H9 (cell line): Measurements from ENCODE around the gene UBTF. TPM values are rescaled to one million over a fixed set of nuclear protein-coding genes. Genes with fewer than 3 reads are reported as not detected.
A peak's percentile ranks its signal among the peaks of the same experiment; 100 is the strongest.

Experiments used
- DNase-seq: peaks from one replicate; pipeline ENCODE4 v3.0.0-alpha.2; 2017
- H2AFZ ChIP-seq: one replicate; pipeline ENCODE4 v1.6.1; 2013; ENCODE audit warnings: mild to moderate bottlenecking, low read length, control low read depth, moderate library complexity
- H2AK5ac ChIP-seq: 2 replicates; pipeline ENCODE4 v1.6.1; 2013; ENCODE audit warnings: low read length, control low read depth, mixed read lengths; ENCODE audit not compliant: insufficient read length
- H2BK120ac ChIP-seq: one replicate; pipeline ENCODE4 v1.6.1; 2013; ENCODE audit warnings: low read depth, mild to moderate bottlenecking, low read length, control low read depth, inconsistent platforms; ENCODE audit not compliant: poor library complexity, severe bottlenecking
- H2BK12ac ChIP-seq: 2 replicates; pipeline ENCODE4 v1.6.1; 2013; ENCODE audit warnings: low read length, control low read depth, mixed read lengths, low read depth; ENCODE audit not compliant: insufficient read length
- H2BK15ac ChIP-seq: 2 replicates; pipeline ENCODE4 v1.6.1; 2013; ENCODE audit warnings: low read depth, low read length, control low read depth
- H2BK20ac ChIP-seq: one replicate; pipeline ENCODE4 v1.6.1; 2013; ENCODE audit warnings: low read depth, mild to moderate bottlenecking, low read length, control low read depth, inconsistent platforms; ENCODE audit not compliant: poor library complexity, severe bottlenecking
- H2BK5ac ChIP-seq: 2 replicates; pipeline ENCODE4 v1.6.1; 2013; ENCODE audit warnings: low read length, control low read depth, mixed read lengths; ENCODE audit not compliant: insufficient read length
- H3K14ac ChIP-seq: 2 replicates; pipeline ENCODE4 v1.6.1; 2013; ENCODE audit warnings: low read length, control low read depth; ENCODE audit not compliant: insufficient read depth
- H3K18ac ChIP-seq: 2 replicates; pipeline ENCODE4 v1.6.1; 2013; ENCODE audit warnings: low read depth, mild to moderate bottlenecking, mixed read lengths, low read length, control low read depth; ENCODE audit not compliant: insufficient read length
- H3K23ac ChIP-seq: 2 replicates; pipeline ENCODE4 v1.6.1; 2013; ENCODE audit warnings: low read length, control low read depth, mixed read lengths, low read depth; ENCODE audit not compliant: insufficient read length
- H3K23me2 ChIP-seq: 2 replicates; pipeline ENCODE4 v1.6.1; 2013; ENCODE audit warnings: low read depth, mild to moderate bottlenecking, mixed read lengths, low read length, control low read depth; ENCODE audit not compliant: insufficient read length, poor library complexity, severe bottlenecking
- H3K27ac ChIP-seq: 2 replicates; pipeline ENCODE4 v1.5.1; 2013; ENCODE audit warnings: low read length, control low read depth, mixed read lengths, low read depth; ENCODE audit not compliant: insufficient read length
- H3K27me3 ChIP-seq: 2 replicates; pipeline ENCODE4 v1.6.1; 2013; ENCODE audit warnings: low read length, control low read depth, inconsistent platforms; ENCODE audit not compliant: insufficient read depth
- H3K4ac ChIP-seq: 2 replicates; pipeline ENCODE4 v1.6.1; 2013; ENCODE audit warnings: low read depth, mild to moderate bottlenecking, control low read depth, inconsistent platforms, low read length, moderate library complexity
- H3K4me1 ChIP-seq: 2 replicates; pipeline ENCODE4 v1.6.1; 2013; ENCODE audit warnings: low read length, control low read depth, inconsistent platforms; ENCODE audit not compliant: insufficient read depth
- H3K4me2 ChIP-seq: 2 replicates; pipeline ENCODE4 v1.6.1; 2013; ENCODE audit warnings: low read length, control low read depth, mixed read lengths; ENCODE audit not compliant: insufficient read length, insufficient read depth
- H3K56ac ChIP-seq: 2 replicates; pipeline ENCODE4 v1.6.1; 2013; ENCODE audit warnings: low read depth, mild to moderate bottlenecking, mixed read lengths, low read length, control low read depth; ENCODE audit not compliant: insufficient read length
- H3K79me1 ChIP-seq: 2 replicates; pipeline ENCODE4 v1.6.1; 2013; ENCODE audit warnings: low read depth, mild to moderate bottlenecking, moderate library complexity, low read length, control low read depth, inconsistent platforms; ENCODE audit not compliant: insufficient read depth, poor library complexity, severe bottlenecking
- H3K79me2 ChIP-seq: 2 replicates; pipeline ENCODE4 v1.6.1; 2013; ENCODE audit warnings: low read length, control low read depth, inconsistent platforms; ENCODE audit not compliant: insufficient read depth
- H3K9ac ChIP-seq: 2 replicates; pipeline ENCODE4 v1.6.1; 2013; ENCODE audit warnings: low read length, control low read depth, mixed read lengths; ENCODE audit not compliant: insufficient read length; ENCODE audit errors: extremely low read depth
- H3K9me3 ChIP-seq: one replicate; pipeline ENCODE4 v1.6.1; 2013; ENCODE audit warnings: low read depth, low read length, inconsistent platforms; ENCODE audit not compliant: control insufficient read depth
- H3T11ph ChIP-seq: one replicate; pipeline ENCODE4 v1.6.1; 2013; ENCODE audit warnings: mild to moderate bottlenecking, low read length, control low read depth, inconsistent platforms
- H4K20me1 ChIP-seq: one replicate; pipeline ENCODE4 v1.6.1; 2013; ENCODE audit not compliant: control insufficient read depth, insufficient read length, insufficient read depth
- H4K5ac ChIP-seq: 2 replicates; pipeline ENCODE4 v1.6.1; 2013; ENCODE audit warnings: low read depth, mild to moderate bottlenecking, mixed read lengths, low read length, control low read depth; ENCODE audit not compliant: insufficient read length
- H4K8ac ChIP-seq: replicated peaks from 2 replicates; pipeline ENCODE4 v1.6.1; 2013; ENCODE audit warnings: low read length, control low read depth, mixed read lengths, low read depth; ENCODE audit not compliant: insufficient read length
- H4K91ac ChIP-seq: 2 replicates; pipeline ENCODE4 v1.6.1; 2013; ENCODE audit warnings: low read depth, mild to moderate bottlenecking, moderate library complexity, mixed read lengths, low read length, control low read depth; ENCODE audit not compliant: insufficient read length
- H3K27ac Mint-ChIP-seq, 3 experiments: 2 replicates in 2 of 3; 3 replicates in 1 of 3; pipeline ENCODE4 v1.8.0; 2020 to 2021; ENCODE audit warnings: mixed read lengths in 3 of 3, mild to moderate bottlenecking in 1 of 3, moderate library complexity in 1 of 3
- H3K27me3 Mint-ChIP-seq: 2 replicates; pipeline ENCODE4 v1.8.0; 2021; ENCODE audit warnings: low read depth, mild to moderate bottlenecking, moderate library complexity, mixed read lengths
- H3K36me3 Mint-ChIP-seq, 3 experiments: 2 replicates in 2 of 3; 3 replicates in 1 of 3; pipeline ENCODE4 v1.8.0; 2020 to 2021; ENCODE audit warnings: low read depth in 3 of 3, mixed read lengths in 3 of 3; ENCODE audit not compliant: insufficient read depth in 1 of 3
- H3K4me1 Mint-ChIP-seq, 2 experiments: 2 replicates each; pipeline ENCODE4 v1.8.0; 2020; ENCODE audit warnings: mixed read lengths in 2 of 2
- H3K4me3 Mint-ChIP-seq, 2 experiments: 2 replicates in 1 of 2; 3 replicates in 1 of 2; pipeline ENCODE4 v1.8.0; 2020 to 2021; ENCODE audit warnings: mild to moderate bottlenecking in 2 of 2, mixed read lengths in 2 of 2, moderate library complexity in 1 of 2
- H3K9me3 Mint-ChIP-seq, 2 experiments: 2 replicates in 1 of 2; 3 replicates in 1 of 2; pipeline ENCODE4 v1.8.0; 2020; ENCODE audit warnings: mild to moderate bottlenecking in 2 of 2, mixed read lengths in 2 of 2, moderate library complexity in 1 of 2
- WGBS: extraction: QIAGEN DNeasy Blood & Tissue Kit; methylation state at CpG from one replicate; pipeline ENCODE4 v1.1.7; 2013; ENCODE audit warnings: missing lambda C conversion rate, low lambda C conversion rate, mixed read lengths; ENCODE audit not compliant: insufficient read length; ENCODE audit errors: extremely low coverage; 5-methylcytosine and 5-hydroxymethylcytosine counted together
- total RNA-seq: library from RNA; stranded (reverse); gene quantifications from 2 replicates; pipeline ENCODE4 v1.2.1, GENCODE V29; 2021
- TF ChIP-seq, protein P1 (sequence below): fragments of 200-600 bp; sonication (generic); conservative IDR thresholded peaks from 3 replicates; pipeline ENCODE4 v1.8.0; 2021; ENCODE audit warnings: antibody characterized with exemption, mild to moderate bottlenecking

UBTF gene
- total RNA-seq, 1 experiment from 2014 or later, result 151 TPM

DNA sequence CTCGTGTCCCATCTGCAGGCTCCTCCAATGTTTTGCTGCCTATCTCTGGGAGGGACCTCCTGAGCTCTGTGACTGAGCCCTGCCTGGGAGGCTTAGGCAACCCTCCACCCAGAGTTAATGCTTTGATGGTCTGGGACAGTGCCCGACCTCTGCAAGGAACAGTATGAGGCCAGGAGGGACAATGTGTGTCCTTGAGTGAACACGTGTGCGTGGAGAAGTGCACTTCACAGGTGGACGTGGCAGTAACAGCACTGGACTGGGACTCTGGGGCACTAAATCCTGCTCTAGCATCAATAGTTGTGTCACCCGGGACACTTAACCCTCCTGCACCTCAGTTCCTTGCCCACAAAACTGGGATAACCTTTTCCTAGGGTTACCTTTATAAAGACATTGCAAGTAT lies 4.6 kb downstream of the UBTF start:
- no peak overlapping the region for H2BK20ac ChIP-seq
- H2BK12ac ChIP-seq, result no peak overlapping the region
- no peak overlapping the region for H3K18ac ChIP-seq
- no peak overlapping the region for H3K23ac ChIP-seq
- WGBS, result no CpG with 5 or more reads among the region's 6 CpGs
- Mint-ChIP-seq H3K4me1 (peaks cover 12 to 29% of the 10 kb centered on the region in 2 experiments), H3K4me3 (peak overlapping the region in 1 of 2 experiments; percentile 52; a peak in 2 of 5 replicates), H3K27me3 (no peaks in the 10 kb centered on the region), H3K27ac (no peak overlapping the region; a peak in 1 of 7 replicates), H3K36me3 (peaks cover 26 to 74% (median 67%) of the 10 kb centered on the region in 3 experiments), H3K9me3 (no peaks in the 10 kb centered on the region)
- no peak overlapping the region for H2BK15ac ChIP-seq
- DNase-seq, result no peak
- no peak overlapping the region for H2AFZ ChIP-seq
- H3K79me1 ChIP-seq, result peaks cover 6% of the 10 kb centered on the region
- H3K4me1 ChIP-seq, result 0 out of 2 replicates have a peak, but pooled peaks cover 4% of the 10 kb centered on the region
- peaks cover 6% of the 10 kb centered on the region; the same call in 1 of the 2 replicates for H3K79me2 ChIP-seq
- H4K91ac ChIP-seq, result no peak overlapping the region
- H3K9me3 ChIP-seq, result no peaks in the 10 kb centered on the region
- no peaks in the 10 kb centered on the region for H3K27me3 ChIP-seq
- H3K23me2 ChIP-seq, result peaks cover 6% of the 10 kb centered on the region
- no peak overlapping the region for H3K27ac ChIP-seq
- no peak overlapping the region for H4K5ac ChIP-seq
- H4K20me1 ChIP-seq, result no peaks in the 10 kb centered on the region
- no peak overlapping the region for H2BK5ac ChIP-seq
- no peak overlapping the region for H3K14ac ChIP-seq
- TF ChIP-seq, protein P1, sequence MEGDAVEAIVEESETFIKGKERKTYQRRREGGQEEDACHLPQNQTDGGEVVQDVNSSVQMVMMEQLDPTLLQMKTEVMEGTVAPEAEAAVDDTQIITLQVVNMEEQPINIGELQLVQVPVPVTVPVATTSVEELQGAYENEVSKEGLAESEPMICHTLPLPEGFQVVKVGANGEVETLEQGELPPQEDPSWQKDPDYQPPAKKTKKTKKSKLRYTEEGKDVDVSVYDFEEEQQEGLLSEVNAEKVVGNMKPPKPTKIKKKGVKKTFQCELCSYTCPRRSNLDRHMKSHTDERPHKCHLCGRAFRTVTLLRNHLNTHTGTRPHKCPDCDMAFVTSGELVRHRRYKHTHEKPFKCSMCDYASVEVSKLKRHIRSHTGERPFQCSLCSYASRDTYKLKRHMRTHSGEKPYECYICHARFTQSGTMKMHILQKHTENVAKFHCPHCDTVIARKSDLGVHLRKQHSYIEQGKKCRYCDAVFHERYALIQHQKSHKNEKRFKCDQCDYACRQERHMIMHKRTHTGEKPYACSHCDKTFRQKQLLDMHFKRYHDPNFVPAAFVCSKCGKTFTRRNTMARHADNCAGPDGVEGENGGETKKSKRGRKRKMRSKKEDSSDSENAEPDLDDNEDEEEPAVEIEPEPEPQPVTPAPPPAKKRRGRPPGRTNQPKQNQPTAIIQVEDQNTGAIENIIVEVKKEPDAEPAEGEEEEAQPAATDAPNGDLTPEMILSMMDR, result no peak
- no peak overlapping the region for H2BK120ac ChIP-seq
- H3K9ac ChIP-seq, result no peak overlapping the region
- H3K56ac ChIP-seq, result no peak overlapping the region
- no peak overlapping the region for H3K4me2 ChIP-seq
- H3K4ac ChIP-seq, result no peak overlapping the region
- no peak overlapping the region for H2AK5ac ChIP-seq
- H3T11ph ChIP-seq, result no peak overlapping the region
- H4K8ac ChIP-seq, result no peak overlapping the region
